Measurements from ENCODE around the gene GTF3C2.

The GTF3C2 gene

DNA sequence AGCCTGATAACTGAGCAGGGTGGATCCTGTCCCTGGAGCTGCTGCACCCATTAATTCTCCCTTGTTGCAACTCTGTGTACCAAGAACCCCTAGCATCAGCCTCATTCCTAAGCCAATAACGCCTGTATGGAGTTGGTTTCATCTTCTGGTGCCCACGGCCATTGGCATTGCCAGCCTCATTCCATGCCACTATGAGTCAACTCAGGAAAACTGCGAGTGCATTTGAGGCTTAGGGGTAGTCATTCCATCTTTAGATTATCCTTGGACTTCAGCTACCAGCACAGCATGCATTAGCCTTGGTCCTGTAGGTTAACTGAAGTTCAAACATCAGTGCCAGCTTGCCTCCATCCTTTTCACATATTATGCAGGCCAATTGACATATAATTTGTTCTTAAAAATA, 75.7 kb downstream of the GTF3C2 start:
- Histone ChIP-seq H3K9me3 (ENCODE audit: control insufficient read depth, insufficient read depth, low read length) (no peaks in the 10 kb centered on the region), H3K9ac (ENCODE audit: low read depth, low read length) (no peak overlapping the region), H3K36me3 (ENCODE audit: insufficient read depth, low read length) (no peaks in the 10 kb centered on the region), H3K4me1 (ENCODE audit: insufficient read depth, low read length) (peaks cover 19% of the 10 kb centered on the region)

DNA sequence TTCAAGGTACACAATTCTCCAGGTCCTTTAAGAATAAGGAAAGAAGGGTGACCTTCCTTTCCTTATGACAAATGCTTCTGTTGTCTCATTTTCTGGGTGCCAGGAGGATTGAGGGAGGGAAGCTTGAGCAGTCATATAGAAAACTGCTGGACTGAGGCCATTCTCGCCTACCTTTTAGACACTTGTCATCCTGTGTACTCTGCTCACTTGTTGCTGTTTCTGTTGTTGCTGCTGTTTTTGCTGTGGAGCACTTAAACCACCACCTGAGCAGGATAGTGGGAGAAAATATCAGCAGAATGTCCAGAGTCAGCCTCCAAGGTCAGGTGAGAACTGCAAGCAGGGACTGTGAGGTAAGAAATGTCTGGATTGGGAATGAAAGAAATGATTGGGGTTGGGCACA, 78.6 kb downstream of the GTF3C2 start:
- Histone ChIP-seq H3K4me1 (ENCODE audit: insufficient read depth, low read length) (peaks cover 15% of the 10 kb centered on the region), H3K9me3 (ENCODE audit: control insufficient read depth, insufficient read depth, low read length) (no peaks in the 10 kb centered on the region), H3K9ac (ENCODE audit: low read depth, low read length) (no peak overlapping the region), H3K36me3 (ENCODE audit: insufficient read depth, low read length) (no peaks in the 10 kb centered on the region)

Measured in ES-I3 (cell line).